ENCODE measurements around the gene TIAM1.

TIAM1 gene

GRCh38 chr21:31258073-31258472 is 86.0 kb downstream of the TIAM1 start:
- H3K27ac ChIP-seq (ENCODE audit: low read depth, low read length) = no peak overlapping the region
- no peaks in the 10 kb centered on the region for H3K36me3 ChIP-seq (ENCODE audit: control insufficient read depth in 1 of 2, insufficient read depth in 2 of 2, low read length in 2 of 2)
- no peak overlapping the region for H3K4me3 ChIP-seq (ENCODE audit: low read depth in 1 of 2, low read length in 2 of 2)
- H3K4me1 ChIP-seq (ENCODE audit: control insufficient read depth in 1 of 2, insufficient read depth in 2 of 2, low read length in 2 of 2) = no peaks in the 10 kb centered on the region
- no peaks in the 10 kb centered on the region for H3K9me3 ChIP-seq (ENCODE audit: control insufficient read depth in 1 of 2, low read length in 2 of 2)
- no peaks in the 10 kb centered on the region for H3K27me3 ChIP-seq (ENCODE audit: control insufficient read depth in 1 of 2, insufficient read depth in 2 of 2, low read length in 2 of 2)
- no peak overlapping the region for H3K9ac ChIP-seq (ENCODE audit: low read depth in 1 of 2, low read length in 2 of 2)

GRCh38 chr21:31257265-31257664 is 86.8 kb downstream of the TIAM1 start:
- Histone ChIP-seq H3K4me3 (ENCODE audit: low read depth in 1 of 2, low read length in 2 of 2) (no peak overlapping the region), H3K27me3 (ENCODE audit: control insufficient read depth in 1 of 2, insufficient read depth in 2 of 2, low read length in 2 of 2) (no peaks in the 10 kb centered on the region), H3K9ac (ENCODE audit: low read depth in 1 of 2, low read length in 2 of 2) (no peak overlapping the region), H3K4me1 (ENCODE audit: control insufficient read depth in 1 of 2, insufficient read depth in 2 of 2, low read length in 2 of 2) (no peaks in the 10 kb centered on the region), H3K27ac (ENCODE audit: low read depth, low read length) (no peak overlapping the region), H3K9me3 (ENCODE audit: control insufficient read depth in 1 of 2, low read length in 2 of 2) (no peaks in the 10 kb centered on the region), H3K36me3 (ENCODE audit: control insufficient read depth in 1 of 2, insufficient read depth in 2 of 2, low read length in 2 of 2) (no peaks in the 10 kb centered on the region)

GRCh38 chr21:31255896-31256295 is 88.2 kb downstream of the TIAM1 start:
- no peaks in the 10 kb centered on the region for H3K4me1 ChIP-seq (ENCODE audit: control insufficient read depth in 1 of 2, insufficient read depth in 2 of 2, low read length in 2 of 2)

GRCh38 chr21:31255036-31255435 is 89.0 kb downstream of the TIAM1 start:
- Histone ChIP-seq H3K27me3 (ENCODE audit: control insufficient read depth in 1 of 2, insufficient read depth in 2 of 2, low read length in 2 of 2) (no peaks in the 10 kb centered on the region), H3K4me1 (ENCODE audit: control insufficient read depth in 1 of 2, insufficient read depth in 2 of 2, low read length in 2 of 2) (no peaks in the 10 kb centered on the region), H3K4me3 (ENCODE audit: low read depth in 1 of 2, low read length in 2 of 2) (no peak overlapping the region), H3K9me3 (ENCODE audit: control insufficient read depth in 1 of 2, low read length in 2 of 2) (no peaks in the 10 kb centered on the region), H3K9ac (ENCODE audit: low read depth in 1 of 2, low read length in 2 of 2) (no peak overlapping the region), H3K36me3 (ENCODE audit: control insufficient read depth in 1 of 2, insufficient read depth in 2 of 2, low read length in 2 of 2) (no peaks in the 10 kb centered on the region), H3K27ac (ENCODE audit: low read depth, low read length) (no peak overlapping the region)

More at GRCh38 chr21:31255896-31256295, 88.2 kb downstream of the TIAM1 start:
- H3K27ac ChIP-seq (ENCODE audit: low read depth, low read length) = no peak overlapping the region
- H3K9ac ChIP-seq (ENCODE audit: low read depth in 1 of 2, low read length in 2 of 2) = no peak overlapping the region
- no peaks in the 10 kb centered on the region for H3K27me3 ChIP-seq (ENCODE audit: control insufficient read depth in 1 of 2, insufficient read depth in 2 of 2, low read length in 2 of 2)
- H3K36me3 ChIP-seq (ENCODE audit: control insufficient read depth in 1 of 2, insufficient read depth in 2 of 2, low read length in 2 of 2) = no peaks in the 10 kb centered on the region
- H3K4me3 ChIP-seq (ENCODE audit: low read depth in 1 of 2, low read length in 2 of 2) = no peak overlapping the region
- no peaks in the 10 kb centered on the region for H3K9me3 ChIP-seq (ENCODE audit: control insufficient read depth in 1 of 2, low read length in 2 of 2)

- no peak overlapping the region for H3K4me3 ChIP-seq (ENCODE audit: low read depth in 1 of 2, low read length in 2 of 2)
- H3K36me3 ChIP-seq (ENCODE audit: control insufficient read depth in 1 of 2, insufficient read depth in 2 of 2, low read length in 2 of 2) = no peaks in the 10 kb centered on the region
- H3K9me3 ChIP-seq (ENCODE audit: control insufficient read depth in 1 of 2, low read length in 2 of 2) = no peaks in the 10 kb centered on the region
- no peak overlapping the region for H3K27ac ChIP-seq (ENCODE audit: low read depth, low read length)
- H3K9ac ChIP-seq (ENCODE audit: low read depth in 1 of 2, low read length in 2 of 2) = no peak overlapping the region
- H3K4me1 ChIP-seq (ENCODE audit: control insufficient read depth in 1 of 2, insufficient read depth in 2 of 2, low read length in 2 of 2) = no peaks in the 10 kb centered on the region
- H3K27me3 ChIP-seq (ENCODE audit: control insufficient read depth in 1 of 2, insufficient read depth in 2 of 2, low read length in 2 of 2) = no peaks in the 10 kb centered on the region
Measured at GRCh38 chr21:31254131-31254530, 89.9 kb downstream of the TIAM1 start.

- no peak overlapping the region for H3K9ac ChIP-seq (ENCODE audit: low read depth in 1 of 2, low read length in 2 of 2)
- no peaks in the 10 kb centered on the region for H3K4me1 ChIP-seq (ENCODE audit: control insufficient read depth in 1 of 2, insufficient read depth in 2 of 2, low read length in 2 of 2)
- no peaks in the 10 kb centered on the region for H3K36me3 ChIP-seq (ENCODE audit: control insufficient read depth in 1 of 2, insufficient read depth in 2 of 2, low read length in 2 of 2)
- H3K9me3 ChIP-seq (ENCODE audit: control insufficient read depth in 1 of 2, low read length in 2 of 2) = no peaks in the 10 kb centered on the region
- no peak overlapping the region for H3K27ac ChIP-seq (ENCODE audit: low read depth, low read length)
- no peaks in the 10 kb centered on the region for H3K27me3 ChIP-seq (ENCODE audit: control insufficient read depth in 1 of 2, insufficient read depth in 2 of 2, low read length in 2 of 2)
- H3K4me3 ChIP-seq (ENCODE audit: low read depth in 1 of 2, low read length in 2 of 2) = no peak overlapping the region
Measured at GRCh38 chr21:31253684-31254083, 90.4 kb downstream of the TIAM1 start.

GRCh38 chr21:31252611-31253010 is 91.5 kb downstream of the TIAM1 start:
- Histone ChIP-seq H3K4me3 (ENCODE audit: low read depth in 1 of 2, low read length in 2 of 2) (no peak overlapping the region), H3K27ac (ENCODE audit: low read depth, low read length) (no peak overlapping the region), H3K9ac (ENCODE audit: low read depth in 1 of 2, low read length in 2 of 2) (no peak overlapping the region), H3K36me3 (ENCODE audit: control insufficient read depth in 1 of 2, insufficient read depth in 2 of 2, low read length in 2 of 2) (no peaks in the 10 kb centered on the region), H3K27me3 (ENCODE audit: control insufficient read depth in 1 of 2, insufficient read depth in 2 of 2, low read length in 2 of 2) (no peaks in the 10 kb centered on the region), H3K9me3 (ENCODE audit: control insufficient read depth in 1 of 2, low read length in 2 of 2) (no peaks in the 10 kb centered on the region), H3K4me1 (ENCODE audit: control insufficient read depth in 1 of 2, insufficient read depth in 2 of 2, low read length in 2 of 2) (no peaks in the 10 kb centered on the region)

- Histone ChIP-seq H3K9ac (ENCODE audit: low read depth in 1 of 2, low read length in 2 of 2) (no peak overlapping the region), H3K27ac (ENCODE audit: low read depth, low read length) (no peak overlapping the region), H3K4me3 (ENCODE audit: low read depth in 1 of 2, low read length in 2 of 2) (no peak overlapping the region)
Measured at GRCh38 chr21:31252091-31252490, 92.0 kb downstream of the TIAM1 start.

GRCh38 chr21:31251686-31252085 is 92.4 kb downstream of the TIAM1 start:
- no peaks in the 10 kb centered on the region for H3K27me3 ChIP-seq (ENCODE audit: control insufficient read depth in 1 of 2, insufficient read depth in 2 of 2, low read length in 2 of 2)
- H3K9ac ChIP-seq (ENCODE audit: low read depth in 1 of 2, low read length in 2 of 2) = no peak overlapping the region
- H3K4me1 ChIP-seq (ENCODE audit: control insufficient read depth in 1 of 2, insufficient read depth in 2 of 2, low read length in 2 of 2) = no peaks in the 10 kb centered on the region
- H3K36me3 ChIP-seq (ENCODE audit: control insufficient read depth in 1 of 2, insufficient read depth in 2 of 2, low read length in 2 of 2) = no peaks in the 10 kb centered on the region
- H3K27ac ChIP-seq (ENCODE audit: low read depth, low read length) = no peak overlapping the region
- H3K9me3 ChIP-seq (ENCODE audit: control insufficient read depth in 1 of 2, low read length in 2 of 2) = no peaks in the 10 kb centered on the region
- no peak overlapping the region for H3K4me3 ChIP-seq (ENCODE audit: low read depth in 1 of 2, low read length in 2 of 2)

More at GRCh38 chr21:31252091-31252490, 92.0 kb downstream of the TIAM1 start:
- no peaks in the 10 kb centered on the region for H3K9me3 ChIP-seq (ENCODE audit: control insufficient read depth in 1 of 2, low read length in 2 of 2)
- H3K27me3 ChIP-seq (ENCODE audit: control insufficient read depth in 1 of 2, insufficient read depth in 2 of 2, low read length in 2 of 2) = no peaks in the 10 kb centered on the region
- H3K36me3 ChIP-seq (ENCODE audit: control insufficient read depth in 1 of 2, insufficient read depth in 2 of 2, low read length in 2 of 2) = no peaks in the 10 kb centered on the region
- no peaks in the 10 kb centered on the region for H3K4me1 ChIP-seq (ENCODE audit: control insufficient read depth in 1 of 2, insufficient read depth in 2 of 2, low read length in 2 of 2)

- Histone ChIP-seq H3K4me3 (ENCODE audit: low read depth in 1 of 2, low read length in 2 of 2) (no peak overlapping the region), H3K4me1 (ENCODE audit: control insufficient read depth in 1 of 2, insufficient read depth in 2 of 2, low read length in 2 of 2) (no peaks in the 10 kb centered on the region), H3K27me3 (ENCODE audit: control insufficient read depth in 1 of 2, insufficient read depth in 2 of 2, low read length in 2 of 2) (no peaks in the 10 kb centered on the region), H3K27ac (ENCODE audit: low read depth, low read length) (no peak overlapping the region), H3K9ac (ENCODE audit: low read depth in 1 of 2, low read length in 2 of 2) (no peak overlapping the region), H3K9me3 (ENCODE audit: control insufficient read depth in 1 of 2, low read length in 2 of 2) (peaks cover 0 to 2% of the 10 kb centered on the region in 2 donors), H3K36me3 (ENCODE audit: control insufficient read depth in 1 of 2, insufficient read depth in 2 of 2, low read length in 2 of 2) (no peaks in the 10 kb centered on the region)
Measured at GRCh38 chr21:31248598-31248997, 95.5 kb downstream of the TIAM1 start.

- H3K9me3 ChIP-seq (ENCODE audit: control insufficient read depth in 1 of 2, low read length in 2 of 2) = peaks cover 0 to 16% of the 10 kb centered on the region in 2 donors
- no peak overlapping the region for H3K4me3 ChIP-seq (ENCODE audit: low read depth in 1 of 2, low read length in 2 of 2)
- H3K27me3 ChIP-seq (ENCODE audit: control insufficient read depth in 1 of 2, insufficient read depth in 2 of 2, low read length in 2 of 2) = no peaks in the 10 kb centered on the region
- no peak overlapping the region for H3K9ac ChIP-seq (ENCODE audit: low read depth in 1 of 2, low read length in 2 of 2)
- no peaks in the 10 kb centered on the region for H3K36me3 ChIP-seq (ENCODE audit: control insufficient read depth in 1 of 2, insufficient read depth in 2 of 2, low read length in 2 of 2)
- H3K4me1 ChIP-seq (ENCODE audit: control insufficient read depth in 1 of 2, insufficient read depth in 2 of 2, low read length in 2 of 2) = no peaks in the 10 kb centered on the region
- no peak overlapping the region for H3K27ac ChIP-seq (ENCODE audit: low read depth, low read length)
Measured at GRCh38 chr21:31243611-31244010, 100.5 kb downstream of the TIAM1 start.

All from duodenal mucosa (tissue), 2 donors.